Activated CD4-positive, alpha-beta T cell treated with anti-CD3 and anti-CD28 coated beads, Interleukin-2, amount 10 ng/mL, durations not matched to agents 24 days and 14 days (primary cell): ENCODE measurements around the gene NEURL1B. TPM values are rescaled to one million over a fixed set of nuclear protein-coding genes. Genes with fewer than 3 reads are reported as not detected.

Source experiments
- DNase-seq: peaks from one replicate; pipeline ENCODE4 v3.0.0; 2022
- H3K27ac Mint-ChIP-seq: one replicate; pipeline ENCODE4 v1.8.0; 2022; ENCODE audit warnings: mild to moderate bottlenecking, mixed read lengths
- H3K27me3 Mint-ChIP-seq: one replicate; pipeline ENCODE4 v1.8.0; 2022; ENCODE audit warnings: mixed read lengths
- H3K36me3 Mint-ChIP-seq: one replicate; pipeline ENCODE4 v1.8.0; 2022; ENCODE audit warnings: low read depth, mild to moderate bottlenecking, mixed read lengths
- H3K4me1 Mint-ChIP-seq: one replicate; pipeline ENCODE4 v1.8.0; 2021; ENCODE audit warnings: mixed read lengths
- H3K4me3 Mint-ChIP-seq: one replicate; pipeline ENCODE4 v1.8.0; 2022; ENCODE audit warnings: mild to moderate bottlenecking, moderate library complexity, mixed read lengths
- H3K9me3 Mint-ChIP-seq: one replicate; pipeline ENCODE4 v1.8.0; 2021; ENCODE audit warnings: mixed read lengths
- intact Hi-C: fragments of 100-400 bp; cut with micrococcal nuclease; formaldehyde crosslinking; loops from one replicate; pipeline ENCODE4 v1.15.1; 2023
- total RNA-seq: library from RNA; stranded (reverse); gene quantifications from 2 replicates; pipeline ENCODE4 v1.2.3, GENCODE V29; 2022

NEURL1B gene, protein sequence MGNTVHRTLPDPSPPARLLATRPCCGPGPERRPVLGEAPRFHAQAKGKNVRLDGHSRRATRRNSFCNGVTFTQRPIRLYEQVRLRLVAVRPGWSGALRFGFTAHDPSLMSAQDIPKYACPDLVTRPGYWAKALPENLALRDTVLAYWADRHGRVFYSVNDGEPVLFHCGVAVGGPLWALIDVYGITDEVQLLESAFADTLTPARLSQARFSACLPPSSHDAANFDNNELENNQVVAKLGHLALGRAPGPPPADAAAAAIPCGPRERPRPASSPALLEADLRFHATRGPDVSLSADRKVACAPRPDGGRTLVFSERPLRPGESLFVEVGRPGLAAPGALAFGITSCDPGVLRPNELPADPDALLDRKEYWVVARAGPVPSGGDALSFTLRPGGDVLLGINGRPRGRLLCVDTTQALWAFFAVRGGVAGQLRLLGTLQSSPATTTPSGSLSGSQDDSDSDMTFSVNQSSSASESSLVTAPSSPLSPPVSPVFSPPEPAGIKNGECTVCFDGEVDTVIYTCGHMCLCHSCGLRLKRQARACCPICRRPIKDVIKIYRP
- total RNA-seq: 0.05 and 0.31 TPM in 2 replicates

DNA sequence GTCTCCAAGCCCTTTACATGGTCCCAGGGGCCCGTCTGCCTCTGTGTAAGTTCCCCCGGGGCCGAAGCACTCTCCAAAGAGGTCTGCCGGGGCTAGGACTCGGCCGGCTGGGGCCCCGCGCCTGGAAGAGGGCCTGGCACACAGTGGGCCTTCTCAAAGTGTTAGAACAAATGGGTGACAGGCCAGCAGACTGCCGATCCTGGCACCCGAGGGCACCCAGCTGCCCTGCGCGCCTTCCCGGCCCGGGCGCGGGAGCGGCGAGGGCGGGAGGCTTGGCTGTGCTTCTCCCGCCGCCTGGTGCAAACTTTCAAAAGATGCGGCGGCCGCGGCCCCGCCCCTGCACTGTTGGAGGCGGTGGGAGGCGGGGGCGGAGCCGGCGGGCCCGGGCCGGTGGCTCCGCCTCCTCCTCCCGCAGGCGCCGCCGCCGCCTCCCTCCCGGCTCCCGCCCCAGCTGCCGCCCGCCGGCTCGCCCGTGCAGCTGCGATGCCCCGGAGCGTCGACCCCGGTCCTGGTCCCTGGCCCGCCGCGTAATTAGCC, at the start of gene NEURL1B:
Gene NEURL1B, plus strand, starts transcription at position 442 of the 537 bp plus-strand sequence. CDS start 144 bp downstream, outside the sequence.
- intact Hi-C loops: no loop called here
- Mint-ChIP-seq H3K4me3 (peak within 1 kb of the TSS; percentile 55), H3K27me3 (peaks cover 46% of the 10 kb centered on the region), H3K27ac (no peak within 1 kb of the TSS), H3K9me3 (no peaks in the 10 kb centered on the region), H3K4me1 (peaks cover 10% of the 10 kb centered on the region), H3K36me3 (no peaks in the 10 kb centered on the region)
- DNase-seq: peak; percentile 91

DNA sequence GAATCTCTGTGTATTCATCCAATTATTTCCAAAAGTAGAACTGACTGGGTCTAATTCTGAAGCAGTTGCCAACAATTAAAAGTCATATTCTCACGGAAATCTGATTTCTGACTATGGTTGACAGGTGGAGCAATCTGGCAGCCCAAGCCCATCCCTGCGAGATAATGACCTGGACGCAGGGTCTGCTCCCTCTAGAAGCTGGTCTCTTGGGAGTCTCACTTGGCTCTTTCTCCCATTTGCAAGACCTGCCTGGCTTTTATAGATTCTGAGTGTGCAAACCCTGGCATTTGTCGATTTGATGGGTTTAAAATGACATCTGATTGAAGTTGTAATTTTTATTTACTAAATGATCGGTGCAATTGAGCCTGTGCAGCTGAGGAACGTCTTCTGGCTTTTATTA, 49.4 kb upstream of the NEURL1B start:
- no peak for DNase-seq
- Mint-ChIP-seq H3K4me3 (no peak overlapping the region), H3K27ac (no peak overlapping the region), H3K36me3 (no peaks in the 10 kb centered on the region), H3K27me3 (peaks cover 2% of the 10 kb centered on the region), H3K4me1 (no peaks in the 10 kb centered on the region), H3K9me3 (no peaks in the 10 kb centered on the region)
- intact Hi-C loops: no loop called here

DNA sequence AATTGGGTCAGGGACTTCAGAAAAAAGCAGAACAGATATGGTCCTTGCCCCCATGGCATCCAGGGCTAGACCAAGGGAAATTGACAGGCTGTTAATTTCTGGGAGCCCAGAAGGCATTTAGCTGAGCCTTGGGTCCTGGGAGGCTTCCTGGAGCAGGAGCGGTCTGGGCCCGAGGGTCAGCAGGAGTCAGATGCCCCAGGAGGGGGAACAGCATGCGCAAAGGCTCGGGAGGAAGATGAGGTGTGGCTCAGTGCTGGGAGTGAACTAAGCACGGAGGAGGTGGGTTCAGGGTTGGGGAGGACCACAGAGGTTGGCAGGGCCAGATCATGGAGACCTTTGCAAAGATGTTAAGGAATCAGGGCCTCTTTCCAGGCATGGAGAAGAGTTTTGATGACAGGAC, 48.2 kb upstream of the NEURL1B start:
- H3K4me1 Mint-ChIP-seq: no peaks in the 10 kb centered on the region
- intact Hi-C loops: no loop called here
- H3K27ac Mint-ChIP-seq: no peak overlapping the region
- H3K36me3 Mint-ChIP-seq: no peaks in the 10 kb centered on the region
- DNase-seq: no peak
- H3K4me3 Mint-ChIP-seq: no peak overlapping the region
- H3K27me3 Mint-ChIP-seq: no peaks in the 10 kb centered on the region
- no peaks in the 10 kb centered on the region for H3K9me3 Mint-ChIP-seq

DNA sequence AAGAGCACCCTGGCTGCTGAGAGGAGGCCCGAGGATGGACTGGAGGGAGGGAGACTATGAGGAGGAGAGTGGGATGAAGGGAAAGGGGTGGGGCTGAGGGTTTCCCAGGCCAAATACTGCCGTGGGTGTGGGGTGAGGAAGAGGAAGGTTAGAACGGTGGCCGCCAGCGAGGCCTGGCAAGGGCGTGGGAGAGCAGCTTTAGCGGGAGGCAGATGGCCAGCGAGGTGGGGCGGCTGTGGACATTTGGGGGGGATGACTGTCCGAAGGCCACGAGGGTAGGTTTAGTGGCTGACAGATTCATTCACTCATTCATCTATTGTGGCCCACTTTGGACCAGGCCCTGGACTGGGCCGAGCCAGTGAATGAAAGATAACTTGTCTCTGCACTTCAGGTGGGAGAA, 47.8 kb upstream of the NEURL1B start:
- H3K27me3 Mint-ChIP-seq: no peaks in the 10 kb centered on the region
- intact Hi-C loops: no loop called here
- no peak overlapping the region for H3K27ac Mint-ChIP-seq
- no peak overlapping the region for H3K4me3 Mint-ChIP-seq
- H3K36me3 Mint-ChIP-seq: no peaks in the 10 kb centered on the region
- H3K9me3 Mint-ChIP-seq: no peaks in the 10 kb centered on the region
- no peaks in the 10 kb centered on the region for H3K4me1 Mint-ChIP-seq
- DNase-seq: no peak

DNA sequence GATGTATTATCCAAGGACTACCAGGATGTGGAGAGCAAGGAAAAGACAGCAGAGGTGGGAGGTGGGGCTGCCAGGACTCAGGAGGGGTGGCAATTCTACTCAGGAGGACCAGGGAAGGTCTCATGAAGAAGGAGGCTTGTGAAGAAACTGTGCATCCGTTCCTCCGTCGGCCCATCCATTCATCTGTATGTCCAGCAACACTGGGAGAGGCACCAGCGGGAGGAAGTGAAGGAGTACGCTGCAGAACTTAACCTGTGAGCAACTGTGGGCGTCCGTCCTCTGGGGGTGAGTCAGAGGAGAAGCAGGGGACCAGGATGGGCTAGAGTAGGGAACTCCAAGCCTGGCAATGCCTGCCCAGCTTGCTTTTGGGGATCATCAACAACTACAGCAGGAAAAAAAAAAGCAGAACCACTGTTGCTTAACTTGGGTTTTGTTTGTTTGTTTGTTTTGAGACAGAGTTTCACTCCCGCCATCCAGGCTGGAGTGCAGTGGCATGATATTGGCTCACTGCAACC, 47.3 kb upstream of the NEURL1B start:
- Mint-ChIP-seq H3K4me1 (no peaks in the 10 kb centered on the region), H3K36me3 (no peaks in the 10 kb centered on the region), H3K27me3 (no peaks in the 10 kb centered on the region), H3K4me3 (no peak overlapping the region), H3K9me3 (no peaks in the 10 kb centered on the region), H3K27ac (no peak overlapping the region)
- intact Hi-C loops: no loop called here
- no peak for DNase-seq

DNA sequence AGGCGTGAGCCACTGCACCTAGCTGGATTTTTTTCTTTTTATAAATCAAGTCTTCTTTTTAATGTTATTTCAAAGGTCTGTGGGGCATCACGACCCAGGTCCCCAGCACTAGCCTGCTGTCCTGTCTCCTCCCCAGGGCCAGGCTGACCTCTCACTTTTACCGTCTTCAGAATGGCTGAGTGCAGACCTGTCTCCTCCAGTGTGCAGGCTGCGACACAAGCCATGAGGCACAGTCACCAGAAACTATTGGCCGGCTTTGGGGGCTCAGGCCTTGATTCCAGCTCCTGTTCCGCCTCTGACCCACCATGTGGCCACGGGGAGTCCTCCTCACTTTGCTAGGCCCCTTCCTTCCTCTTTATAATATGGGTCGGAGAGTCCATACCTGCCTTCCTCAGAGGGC, 46.6 kb upstream of the NEURL1B start:
- DNase-seq: no peak
- Mint-ChIP-seq H3K9me3 (no peaks in the 10 kb centered on the region), H3K4me3 (no peak overlapping the region), H3K27me3 (no peaks in the 10 kb centered on the region), H3K36me3 (no peaks in the 10 kb centered on the region), H3K27ac (no peak overlapping the region), H3K4me1 (no peaks in the 10 kb centered on the region)
- intact Hi-C loops: no loop called here

DNA sequence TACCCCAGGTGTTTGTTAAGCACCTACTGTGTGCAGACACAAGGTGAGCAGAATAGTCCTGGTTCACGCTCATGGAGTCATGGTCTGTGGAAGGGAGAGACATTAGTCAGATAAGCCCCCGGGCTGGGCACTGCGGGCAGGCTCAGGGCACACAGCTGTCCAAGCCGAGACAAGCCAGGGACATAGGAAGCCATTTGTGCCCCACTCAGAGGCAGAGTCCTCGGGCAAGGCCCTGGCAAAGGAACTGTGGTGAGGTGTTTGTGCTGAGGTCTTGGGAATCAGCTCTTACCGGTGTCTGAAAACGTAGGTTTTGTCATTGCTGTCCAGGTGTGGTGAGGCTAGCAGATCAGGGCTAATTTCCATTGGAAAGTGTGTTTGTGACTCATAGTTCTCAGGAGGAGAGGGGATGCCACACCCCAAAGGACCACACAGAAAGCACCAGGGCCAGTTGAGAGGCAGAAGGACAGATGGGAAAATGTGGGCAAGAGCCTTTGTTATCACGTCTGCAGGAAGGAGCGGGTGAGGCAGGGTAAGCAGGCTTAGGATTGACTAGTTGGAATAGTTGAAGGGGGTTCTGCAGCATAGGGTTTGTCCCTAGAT, 46.1 kb upstream of the NEURL1B start:
- H3K4me1 Mint-ChIP-seq: no peaks in the 10 kb centered on the region
- no peak overlapping the region for H3K4me3 Mint-ChIP-seq

DNA sequence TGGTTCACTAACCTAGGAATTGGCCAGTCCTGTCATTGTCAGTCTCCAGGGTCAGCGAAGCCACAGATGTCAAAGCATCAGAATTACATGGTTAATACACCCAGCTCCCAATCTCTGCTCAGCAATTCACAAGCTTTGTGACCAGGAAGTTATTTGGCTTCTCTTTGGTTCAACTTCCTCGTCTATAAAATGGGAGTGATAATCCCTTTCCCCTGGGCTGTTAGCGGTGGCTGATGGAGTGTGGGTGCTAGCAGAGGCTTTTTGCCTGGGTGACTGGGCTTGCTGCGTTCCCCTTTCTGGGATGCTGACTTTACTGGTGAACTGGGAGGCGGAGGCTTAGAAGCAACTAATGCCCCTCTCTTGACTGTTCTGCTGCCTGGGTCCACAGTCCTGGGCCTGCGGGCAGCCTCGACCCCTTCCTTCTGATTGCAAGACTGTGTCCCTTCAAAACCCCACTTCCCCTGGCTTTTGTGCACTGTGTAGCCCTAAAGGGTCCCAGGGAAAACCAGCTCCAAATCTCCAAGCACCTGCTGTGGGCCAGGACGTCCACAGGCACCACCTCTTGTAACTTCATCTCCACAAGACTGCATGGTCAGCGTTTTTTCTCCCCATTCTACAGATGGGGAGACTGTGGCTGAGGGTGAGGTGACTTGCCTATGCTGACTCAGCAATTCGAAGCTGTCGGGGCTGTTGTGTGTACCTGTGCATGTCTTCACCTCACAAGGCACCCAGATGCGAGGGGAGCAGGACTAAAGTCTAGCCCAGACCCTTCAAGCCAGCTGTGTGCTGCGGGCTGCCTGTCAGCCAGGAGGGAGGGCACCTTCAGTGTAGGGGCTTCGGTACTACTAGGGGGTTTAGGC, 45.2 kb upstream of the NEURL1B start:
- H3K9me3 Mint-ChIP-seq: no peaks in the 10 kb centered on the region
- DNase-seq: no peak
- H3K4me1 Mint-ChIP-seq: no peaks in the 10 kb centered on the region
- no peaks in the 10 kb centered on the region for H3K36me3 Mint-ChIP-seq
- H3K4me3 Mint-ChIP-seq: no peak overlapping the region
- no peak overlapping the region for H3K27ac Mint-ChIP-seq
- no peaks in the 10 kb centered on the region for H3K27me3 Mint-ChIP-seq
- intact Hi-C loops: no loop called here

More for the DNA sequence above, 46.1 kb upstream of the NEURL1B start:
- Mint-ChIP-seq H3K36me3 (no peaks in the 10 kb centered on the region), H3K9me3 (no peaks in the 10 kb centered on the region), H3K27me3 (no peaks in the 10 kb centered on the region), H3K27ac (no peak overlapping the region)
- intact Hi-C loops: no loop called here
- DNase-seq: no peak

DNA sequence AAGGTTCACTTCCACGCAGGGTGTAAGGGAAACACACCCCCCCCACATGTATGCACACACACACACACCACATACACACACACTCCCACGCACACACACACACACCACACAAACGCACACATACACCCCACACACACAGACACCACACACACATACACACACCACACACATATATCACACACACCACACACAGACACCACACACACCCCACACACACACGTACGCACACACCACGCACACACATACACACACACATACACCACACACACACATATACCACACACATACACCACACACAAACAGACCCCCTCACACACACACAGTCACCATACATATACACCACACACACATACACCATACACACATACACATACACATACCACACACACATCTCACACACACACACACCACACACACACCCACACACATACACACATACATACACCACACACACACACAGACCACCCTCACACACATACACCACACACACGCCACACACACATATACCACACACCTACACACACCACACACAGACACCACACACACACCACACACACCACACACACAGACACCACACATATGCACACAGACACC, 44.3 kb upstream of the NEURL1B start:
- Mint-ChIP-seq H3K27me3 (no peaks in the 10 kb centered on the region), H3K4me1 (no peaks in the 10 kb centered on the region), H3K27ac (no peak overlapping the region), H3K36me3 (no peaks in the 10 kb centered on the region), H3K9me3 (no peaks in the 10 kb centered on the region), H3K4me3 (no peak overlapping the region)
- intact Hi-C loops: no loop called here
- no peak for DNase-seq

DNA sequence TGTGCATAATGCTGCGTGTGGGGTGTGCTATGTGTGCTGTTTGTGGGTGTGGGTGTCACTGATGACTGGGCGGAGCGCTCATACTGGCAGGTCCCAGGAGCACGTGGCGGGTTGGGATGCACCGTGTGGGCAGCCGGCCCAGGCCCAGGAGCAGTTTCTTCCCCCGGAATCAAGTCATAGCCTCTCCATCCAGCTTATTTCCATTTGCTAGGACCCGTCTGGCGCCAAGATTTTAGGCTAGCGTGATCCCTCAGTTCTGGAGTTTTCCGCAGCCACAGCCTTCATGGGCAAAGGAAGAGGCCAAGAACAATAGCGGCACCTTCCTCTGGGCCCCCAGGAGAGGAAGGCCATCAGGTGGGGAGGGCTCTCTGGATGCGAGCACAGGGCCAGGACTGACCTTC, 43.3 kb upstream of the NEURL1B start:
- H3K4me1 Mint-ChIP-seq: no peaks in the 10 kb centered on the region
- H3K27me3 Mint-ChIP-seq: no peaks in the 10 kb centered on the region
- no peak overlapping the region for H3K27ac Mint-ChIP-seq
- intact Hi-C loops: no loop called here
- no peak overlapping the region for H3K4me3 Mint-ChIP-seq
- no peaks in the 10 kb centered on the region for H3K9me3 Mint-ChIP-seq
- DNase-seq: no peak
- no peaks in the 10 kb centered on the region for H3K36me3 Mint-ChIP-seq

DNA sequence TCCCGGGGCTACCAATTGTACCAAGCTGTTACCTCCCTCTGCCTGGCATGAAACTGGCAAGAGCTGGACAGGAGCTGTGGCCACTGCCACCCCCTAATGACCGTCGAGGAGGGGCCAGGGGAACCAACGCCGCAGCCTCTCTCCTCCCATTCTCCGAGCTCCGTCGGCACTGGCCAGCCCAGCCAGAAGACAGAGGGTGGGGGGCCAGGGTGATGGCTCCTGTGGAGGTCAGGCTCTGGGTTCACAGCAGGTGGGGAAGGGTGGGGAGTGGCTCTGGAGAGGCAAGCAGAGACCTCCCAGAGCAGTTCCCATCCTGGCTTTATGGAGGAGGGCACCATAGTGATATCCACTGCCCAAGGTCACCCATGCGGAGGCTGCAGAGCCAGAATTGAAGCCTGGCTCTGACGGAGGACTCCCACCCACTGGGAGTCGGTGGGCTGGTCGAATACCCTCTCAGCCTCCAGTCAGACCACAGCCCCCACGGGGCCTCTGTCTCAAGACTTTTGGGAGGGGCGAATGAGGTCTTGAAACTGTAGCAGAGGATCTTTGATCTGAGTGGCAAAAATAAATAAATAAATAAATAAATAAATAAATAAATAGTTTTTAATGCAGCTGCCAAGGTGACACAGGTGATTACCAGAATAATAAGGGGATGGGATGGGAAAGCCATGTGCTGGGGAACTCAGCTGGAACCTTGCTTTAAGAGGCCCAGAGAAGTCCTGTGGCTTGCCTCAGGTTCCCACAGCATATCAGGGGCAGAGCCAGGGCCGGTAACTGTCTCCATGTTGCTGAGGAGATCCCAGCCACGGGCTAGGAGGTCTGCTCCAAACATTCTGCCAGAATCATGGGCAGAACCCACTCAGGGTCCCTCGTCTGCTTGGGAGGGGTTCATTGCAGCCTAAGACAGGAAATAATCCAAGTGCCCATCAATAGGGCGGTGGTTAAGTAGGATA, 42.5 kb upstream of the NEURL1B start:
- H3K4me3 Mint-ChIP-seq: no peak overlapping the region
- H3K9me3 Mint-ChIP-seq: no peaks in the 10 kb centered on the region
- no peaks in the 10 kb centered on the region for H3K27me3 Mint-ChIP-seq
- H3K36me3 Mint-ChIP-seq: no peaks in the 10 kb centered on the region
- intact Hi-C loops: no loop called here
- H3K27ac Mint-ChIP-seq: no peak overlapping the region
- no peaks in the 10 kb centered on the region for H3K4me1 Mint-ChIP-seq
- DNase-seq: no peak

DNA sequence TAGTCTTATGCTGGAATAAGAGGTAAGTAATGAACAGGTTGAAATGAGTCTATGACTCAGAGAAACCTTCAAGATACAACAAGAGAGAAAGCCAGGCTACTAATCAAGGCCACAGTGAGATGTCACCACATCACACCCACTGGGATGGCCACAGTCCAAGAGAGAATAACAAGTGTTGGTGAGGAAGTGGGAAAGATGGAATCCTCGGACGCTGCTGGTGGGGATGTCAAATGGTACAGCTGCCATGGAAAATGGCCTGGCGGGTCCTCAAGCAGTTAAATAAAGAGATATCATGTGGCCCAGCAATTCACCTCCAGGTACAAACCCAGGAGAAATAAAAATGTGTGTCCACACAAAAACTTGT, 41.9 kb upstream of the NEURL1B start:
- Mint-ChIP-seq H3K4me3 (no peak overlapping the region), H3K36me3 (no peaks in the 10 kb centered on the region), H3K27ac (no peak overlapping the region), H3K9me3 (no peaks in the 10 kb centered on the region), H3K27me3 (no peaks in the 10 kb centered on the region), H3K4me1 (no peaks in the 10 kb centered on the region)
- intact Hi-C loops: no loop called here
- DNase-seq: no peak
